DOHH2 (cell line): ENCODE data around the gene DENND1A.
"Not testable (repeated sequence)": the region's sequence is repeated elsewhere in the genome, so short reads cannot be mapped to it uniquely, and the experiment has no call there.

ENCODE experiments used
- EZH2phosphoT487 ChIP-seq: fragments of 200-600 bp; sonication (generic); IDR thresholded peaks from 2 replicates; pipeline ENCODE4 v1.6.1; 2017; ENCODE audit warnings: borderline replicate concordance, mild to moderate bottlenecking, antibody characterized with exemption, low read length, moderate library complexity, mixed read lengths
- TF ChIP-seq, protein P1 (sequence below): fragments of 200-600 bp; sonication (generic); IDR thresholded peaks from one replicate; pipeline ENCODE4 v1.5.1; 2014; ENCODE audit warnings: antibody characterized with exemption, mild to moderate bottlenecking, low read depth, low read length; ENCODE audit not compliant: poor library complexity, severe bottlenecking

DNA sequence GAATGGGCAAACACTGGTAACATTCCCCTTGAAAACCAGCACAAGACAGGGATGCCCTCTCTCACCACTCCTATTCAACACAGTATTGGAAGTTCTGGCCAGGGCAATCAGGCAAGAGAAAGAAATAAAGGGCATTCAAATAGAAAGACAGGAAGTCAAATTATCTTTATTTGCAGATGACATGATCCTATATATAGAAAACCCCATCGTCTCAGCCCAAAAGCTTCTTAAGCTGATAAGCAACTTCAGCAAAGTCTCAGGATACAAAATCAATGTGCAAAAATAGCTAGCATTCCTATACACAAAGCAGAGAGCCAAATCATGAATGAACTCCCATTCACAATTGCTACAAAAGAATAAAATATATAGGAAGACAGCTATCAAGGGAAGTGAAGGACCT, 501.5 kb downstream of the DENND1A start:
- TF ChIP-seq, protein P1, sequence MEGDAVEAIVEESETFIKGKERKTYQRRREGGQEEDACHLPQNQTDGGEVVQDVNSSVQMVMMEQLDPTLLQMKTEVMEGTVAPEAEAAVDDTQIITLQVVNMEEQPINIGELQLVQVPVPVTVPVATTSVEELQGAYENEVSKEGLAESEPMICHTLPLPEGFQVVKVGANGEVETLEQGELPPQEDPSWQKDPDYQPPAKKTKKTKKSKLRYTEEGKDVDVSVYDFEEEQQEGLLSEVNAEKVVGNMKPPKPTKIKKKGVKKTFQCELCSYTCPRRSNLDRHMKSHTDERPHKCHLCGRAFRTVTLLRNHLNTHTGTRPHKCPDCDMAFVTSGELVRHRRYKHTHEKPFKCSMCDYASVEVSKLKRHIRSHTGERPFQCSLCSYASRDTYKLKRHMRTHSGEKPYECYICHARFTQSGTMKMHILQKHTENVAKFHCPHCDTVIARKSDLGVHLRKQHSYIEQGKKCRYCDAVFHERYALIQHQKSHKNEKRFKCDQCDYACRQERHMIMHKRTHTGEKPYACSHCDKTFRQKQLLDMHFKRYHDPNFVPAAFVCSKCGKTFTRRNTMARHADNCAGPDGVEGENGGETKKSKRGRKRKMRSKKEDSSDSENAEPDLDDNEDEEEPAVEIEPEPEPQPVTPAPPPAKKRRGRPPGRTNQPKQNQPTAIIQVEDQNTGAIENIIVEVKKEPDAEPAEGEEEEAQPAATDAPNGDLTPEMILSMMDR: not testable (repeated sequence)
- not testable (repeated sequence) for TF ChIP-seq EZH2phosphoT487
